HEK293 (cell line): ENCODE measurements around the gene CAT.

Experiments
- CTCF ChIA-PET: fragments of 350-600 bp; formaldehyde crosslinking; extraction: SDS; loops from one replicate; lab custom pipeline; 2021; ENCODE audit warnings: antibody characterized with exemption; lab: Yijun Ruan, JAX
- POLR2A ChIA-PET: fragments of 300-600 bp; formaldehyde crosslinking; extraction: SDS; loops from one replicate; lab custom pipeline; 2020; ENCODE audit warnings: antibody characterized with exemption, inconsistent platforms; lab: Yijun Ruan, JAX
- H3K27ac ChIP-seq: fragments of 200-500 bp; sonication (Bioruptor generic); 2 replicates; pipeline ENCODE4 v1.5.1; 2014; ENCODE audit warnings: low read depth, low read length, control low read depth, inconsistent platforms; ENCODE audit errors: extremely low read depth
- H3K36me3 ChIP-seq, 2 experiments: fragments of 200-500 bp in 1 of 2; sonication (Bioruptor generic) in 1 of 2; 1 replicate in 1 of 2; 2 replicates in 1 of 2; pipeline ENCODE4 v1.5.1; 2014 to 2017; ENCODE audit warnings: inconsistent platforms in 2 of 2, low read length in 2 of 2; ENCODE audit not compliant: control insufficient read depth in 2 of 2, insufficient read depth in 1 of 2
- H3K4me1 ChIP-seq: fragments of 200-500 bp; sonication (Bioruptor generic); 2 replicates; pipeline ENCODE4 v1.5.1; 2014; ENCODE audit warnings: mild to moderate bottlenecking, low read length, inconsistent platforms; ENCODE audit not compliant: control insufficient read depth, insufficient read depth
- H3K4me3 ChIP-seq: 2 replicates; pipeline ENCODE4 v1.5.1; 2011; ENCODE audit warnings: low read depth, mild to moderate bottlenecking, control low read depth, low read length, moderate library complexity
- H3K9me3 ChIP-seq: fragments of 200-500 bp; sonication (Bioruptor generic); 2 replicates; pipeline ENCODE4 v1.5.1; 2014; ENCODE audit warnings: low read depth, low read length, inconsistent platforms; ENCODE audit not compliant: control insufficient read depth, insufficient read depth
- KLF7 ChIP-seq: fragments of 450-650 bp; formaldehyde crosslinking; IDR thresholded peaks from 2 replicates; pipeline ENCODE4 v1.5.1; 2016; ENCODE audit warnings: missing biosample characterization, missing genetic modification characterization, borderline replicate concordance
- OSR2 ChIP-seq: fragments of 450-650 bp; formaldehyde crosslinking; IDR thresholded peaks from 2 replicates; pipeline ENCODE4 v1.5.1; 2016; ENCODE audit warnings: missing biosample characterization, missing genetic modification characterization
- SCRT1 ChIP-seq: fragments of 450-650 bp; formaldehyde crosslinking; IDR thresholded peaks from 2 replicates; pipeline ENCODE4 v1.5.1; 2016; ENCODE audit warnings: missing biosample characterization, missing genetic modification characterization, borderline replicate concordance
- SCRT2 ChIP-seq: fragments of 450-650 bp; formaldehyde crosslinking; IDR thresholded peaks from 2 replicates; pipeline ENCODE4 v1.5.1; 2016; ENCODE audit warnings: missing biosample characterization, missing genetic modification characterization
- SP2 ChIP-seq: fragments of 450-650 bp; formaldehyde crosslinking; IDR thresholded peaks from 2 replicates; pipeline ENCODE4 v1.5.1; 2016; ENCODE audit warnings: missing biosample characterization, missing genetic modification characterization
- YY2 ChIP-seq: fragments of 450-650 bp; formaldehyde crosslinking; IDR thresholded peaks from 2 replicates; pipeline ENCODE4 v1.5.1; 2016; ENCODE audit warnings: missing biosample characterization, missing genetic modification characterization
- ZBTB21 ChIP-seq: fragments of 450-650 bp; formaldehyde crosslinking; IDR thresholded peaks from 2 replicates; pipeline ENCODE4 v1.5.1; 2017; ENCODE audit warnings: missing biosample characterization, missing genetic modification characterization
- ZEB2 ChIP-seq: fragments of 450-650 bp; formaldehyde crosslinking; IDR thresholded peaks from 2 replicates; pipeline ENCODE4 v1.5.1; 2016; ENCODE audit warnings: missing biosample characterization, missing genetic modification characterization
- ZFP37 ChIP-seq: fragments of 450-650 bp; formaldehyde crosslinking; IDR thresholded peaks from 2 replicates; pipeline ENCODE4 v1.5.1; 2016; ENCODE audit warnings: missing biosample characterization, missing genetic modification characterization
- ZFP41 ChIP-seq: fragments of 450-650 bp; formaldehyde crosslinking; IDR thresholded peaks from 2 replicates; pipeline ENCODE4 v1.5.1; 2016; ENCODE audit warnings: missing biosample characterization, missing genetic modification characterization, borderline replicate concordance
- ZNF146 ChIP-seq: fragments of 450-650 bp; formaldehyde crosslinking; IDR thresholded peaks from 2 replicates; pipeline ENCODE4 v1.5.1; 2016; ENCODE audit warnings: missing biosample characterization, missing genetic modification characterization
- ZNF155 ChIP-seq: fragments of 450-650 bp; formaldehyde crosslinking; IDR thresholded peaks from 2 replicates; pipeline ENCODE4 v1.5.1; 2016; ENCODE audit warnings: missing biosample characterization, missing genetic modification characterization
- ZNF16 ChIP-seq: fragments of 450-650 bp; formaldehyde crosslinking; IDR thresholded peaks from 2 replicates; pipeline ENCODE4 v1.5.1; 2016; ENCODE audit warnings: low read depth, missing biosample characterization, missing genetic modification characterization
- ZNF169 ChIP-seq: fragments of 450-650 bp; formaldehyde crosslinking; IDR thresholded peaks from 2 replicates; pipeline ENCODE4 v1.5.1; 2016; ENCODE audit warnings: missing biosample characterization, missing genetic modification characterization
- ZNF350 ChIP-seq: fragments of 450-650 bp; formaldehyde crosslinking; IDR thresholded peaks from 2 replicates; pipeline ENCODE4 v1.5.0; 2017; ENCODE audit warnings: missing biosample characterization, mild to moderate bottlenecking, missing genetic modification characterization
- ZNF423 ChIP-seq: fragments of 450-650 bp; formaldehyde crosslinking; IDR thresholded peaks from 2 replicates; pipeline ENCODE4 v1.5.1; 2016; ENCODE audit warnings: missing biosample characterization, missing genetic modification characterization
- ZNF544 ChIP-seq: fragments of 450-650 bp; formaldehyde crosslinking; IDR thresholded peaks from 2 replicates; pipeline ENCODE4 v1.5.0; 2017; ENCODE audit warnings: missing biosample characterization, missing genetic modification characterization
- ZNF548 ChIP-seq: fragments of 450-650 bp; formaldehyde crosslinking; IDR thresholded peaks from 2 replicates; pipeline ENCODE4 v1.5.1; 2016; ENCODE audit warnings: missing biosample characterization, missing genetic modification characterization
- ZNF610 ChIP-seq: fragments of 450-650 bp; formaldehyde crosslinking; IDR thresholded peaks from 2 replicates; pipeline ENCODE4 v1.5.1; 2016; ENCODE audit warnings: missing biosample characterization, missing genetic modification characterization, borderline replicate concordance
- ZNF624 ChIP-seq: fragments of 450-650 bp; formaldehyde crosslinking; IDR thresholded peaks from 2 replicates; pipeline ENCODE4 v1.5.1; 2017; ENCODE audit warnings: missing biosample characterization, missing genetic modification characterization
- ZNF626 ChIP-seq: fragments of 450-650 bp; sonication (Bioruptor Pico); formaldehyde crosslinking; IDR thresholded peaks from 2 replicates; pipeline ENCODE4 v1.5.1; 2018; ENCODE audit warnings: missing biosample characterization, missing genetic modification characterization, inconsistent platforms
- ZNF707 ChIP-seq: fragments of 450-650 bp; formaldehyde crosslinking; IDR thresholded peaks from 2 replicates; pipeline ENCODE4 v1.5.1; 2016; ENCODE audit warnings: missing biosample characterization, missing genetic modification characterization
- ZSCAN30 ChIP-seq: fragments of 450-650 bp; IDR thresholded peaks from 2 replicates; pipeline ENCODE4 v1.5.1; 2018; ENCODE audit warnings: missing biosample characterization, mild to moderate bottlenecking, missing genetic modification characterization, moderate library complexity
- TF ChIP-seq, protein P1 (sequence below): fragments of 450-650 bp; formaldehyde crosslinking; IDR thresholded peaks from 2 replicates; pipeline ENCODE4 v1.5.1; 2016; ENCODE audit warnings: missing biosample characterization, missing genetic modification characterization
- TF ChIP-seq, protein P2 (sequence below): fragments of 450-650 bp; formaldehyde crosslinking; IDR thresholded peaks from 2 replicates; pipeline ENCODE4 v1.5.1; 2016; ENCODE audit warnings: missing biosample characterization, missing genetic modification characterization
- TF ChIP-seq, protein P3 (sequence below): fragments of 450-650 bp; formaldehyde crosslinking; IDR thresholded peaks from 2 replicates; pipeline ENCODE4 v1.5.1; 2016; ENCODE audit warnings: missing biosample characterization, missing genetic modification characterization
- TF ChIP-seq, protein P4 (sequence below): fragments of 450-650 bp; formaldehyde crosslinking; IDR thresholded peaks from 2 replicates; pipeline ENCODE4 v1.5.1; 2016; ENCODE audit warnings: missing biosample characterization, missing genetic modification characterization
- TF ChIP-seq, protein P5 (sequence below): sonication (generic); formaldehyde crosslinking; IDR thresholded peaks from 2 replicates; pipeline ENCODE4 v1.8.1; 2022; ENCODE audit warnings: mild to moderate bottlenecking, moderate library complexity, missing genetic modification reagents
- TF ChIP-seq, protein P6 (sequence below): fragments of 450-650 bp; IDR thresholded peaks from 2 replicates; pipeline ENCODE4 v1.5.1; 2018; ENCODE audit warnings: missing biosample characterization, missing genetic modification characterization

The CAT gene

DNA sequence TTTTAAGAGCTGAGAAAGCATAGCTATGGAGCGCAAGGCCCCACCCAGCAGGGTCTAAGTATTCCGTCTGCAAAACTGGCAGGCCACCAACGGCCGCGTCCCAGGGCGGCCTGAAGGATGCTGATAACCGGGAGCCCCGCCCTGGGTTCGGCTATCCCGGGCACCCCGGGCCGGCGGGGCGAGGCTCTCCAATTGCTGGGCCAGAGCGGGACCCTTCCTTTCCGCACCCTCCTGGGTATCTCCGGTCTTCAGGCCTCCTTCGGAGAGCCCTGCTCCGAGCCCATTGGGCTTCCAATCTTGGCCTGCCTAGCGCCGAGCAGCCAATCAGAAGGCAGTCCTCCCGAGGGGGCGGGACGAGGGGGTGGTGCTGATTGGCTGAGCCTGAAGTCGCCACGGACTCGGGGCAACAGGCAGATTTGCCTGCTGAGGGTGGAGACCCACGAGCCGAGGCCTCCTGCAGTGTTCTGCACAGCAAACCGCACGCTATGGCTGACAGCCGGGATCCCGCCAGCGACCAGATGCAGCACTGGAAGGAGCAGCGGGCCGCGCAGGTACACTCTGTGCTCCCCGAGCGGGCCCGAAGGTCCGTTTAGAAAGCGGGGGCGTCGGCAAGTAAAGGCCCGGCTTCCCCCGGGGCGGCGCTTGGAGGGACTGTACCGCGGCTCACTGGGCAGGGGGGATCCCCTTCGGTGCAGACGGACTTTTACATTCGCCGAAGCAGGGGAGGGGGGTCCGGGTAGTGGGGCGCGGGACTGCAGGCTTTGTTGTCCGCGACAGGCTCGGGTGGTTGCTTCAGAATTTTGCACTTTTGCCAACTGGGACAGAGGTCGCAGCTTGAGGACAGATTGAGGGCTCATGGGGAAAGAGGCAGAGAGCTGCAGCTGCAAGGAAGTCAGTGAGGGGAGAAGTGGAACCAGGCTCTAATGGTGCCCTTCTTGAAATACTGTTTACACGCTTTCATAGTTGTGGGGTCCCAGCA, at the start of gene CAT:
CAT (plus strand) TSS at position 406 of the 979 bp plus-strand sequence; CDS start at position 486, 80 bp downstream.
- ChIA-PET POLR2A (interaction anchor here (0.8 to 1.4 kb wide), 3 partner anchors 12 to 81 kb away, joined by 3 to 4 read pairs (median 3); partner anchors contain the start of gene ABTB2), CTCF (interaction anchor here (0.6 to 1.3 kb wide), 3 partner anchors 9 to 54 kb away, joined by 3 to 4 read pairs (median 4); no protein-coding TSS in a partner anchor)
- Histone ChIP-seq H3K4me3 (peak within 1 kb of the TSS; percentile 70), H3K4me1 (no peaks in the 10 kb centered on the region), H3K9me3 (no peaks in the 10 kb centered on the region), H3K27ac (peak within 1 kb of the TSS; percentile 77), H3K36me3 (no peaks in the 10 kb centered on the region)
- TF ChIP-seq OSR2 (tag by site-specific recombination) (no peak), SCRT2 (tag by site-specific recombination) (peak; percentile 99), ZFP37 (tag by site-specific recombination) (0 out of 2 replicates have a peak, but pooled peaks have one; percentile 50), YY2 (tag by site-specific recombination) (0 out of 2 replicates have a peak, but pooled peaks have one; percentile 32), KLF7 (tag by site-specific recombination) (no peak; the same call in 1 of the 2 replicates), ZNF707 (tag by site-specific recombination) (no peak), ZNF548 (tag by site-specific recombination) (0 out of 2 replicates have a peak, but pooled peaks have one; percentile 27), ZNF624 (tag by site-specific recombination) (peak; percentile 91), ZNF544 (tag by site-specific recombination) (no peak), ZNF146 (tag by site-specific recombination) (no peak), ZNF350 (tag by site-specific recombination) (no peak), ZSCAN30 (tag by site-specific recombination) (peak; percentile 97), ZNF169 (tag by site-specific recombination) (no peak), ZNF16 (tag by site-specific recombination) (peak; percentile 28; the same call in 1 of the 2 replicates), ZEB2 (tag by site-specific recombination) (peak; percentile 72), ZNF155 (tag by site-specific recombination) (no peak), ZNF626 (tag by site-specific recombination) (no peak), SP2 (tag by site-specific recombination) (peak; percentile 94), ZNF610 (tag by site-specific recombination) (0 out of 2 replicates have a peak, but pooled peaks have one; percentile 47), ZNF423 (0 out of 2 replicates have a peak, but pooled peaks have one; percentile 18), SCRT1 (tag by site-specific recombination) (peak; percentile 95), ZFP41 (no peak), ZBTB21 (tag by site-specific recombination) (0 out of 2 replicates have a peak, but pooled peaks have one; percentile 14)
- TF ChIP-seq, protein P1, sequence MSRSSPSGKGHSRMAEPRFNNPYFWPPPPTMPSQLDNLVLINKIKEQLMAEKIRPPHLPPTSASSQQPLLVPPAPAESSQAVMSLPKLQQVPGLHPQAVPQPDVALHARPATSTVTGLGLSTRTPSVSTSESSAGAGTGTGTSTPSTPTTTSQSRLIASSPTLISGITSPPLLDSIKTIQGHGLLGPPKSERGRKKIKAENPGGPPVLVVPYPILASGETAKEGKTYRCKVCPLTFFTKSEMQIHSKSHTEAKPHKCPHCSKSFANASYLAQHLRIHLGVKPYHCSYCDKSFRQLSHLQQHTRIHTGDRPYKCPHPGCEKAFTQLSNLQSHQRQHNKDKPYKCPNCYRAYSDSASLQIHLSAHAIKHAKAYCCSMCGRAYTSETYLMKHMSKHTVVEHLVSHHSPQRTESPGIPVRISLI (tag by site-specific recombination), result no peak
- TF ChIP-seq, protein P2, sequence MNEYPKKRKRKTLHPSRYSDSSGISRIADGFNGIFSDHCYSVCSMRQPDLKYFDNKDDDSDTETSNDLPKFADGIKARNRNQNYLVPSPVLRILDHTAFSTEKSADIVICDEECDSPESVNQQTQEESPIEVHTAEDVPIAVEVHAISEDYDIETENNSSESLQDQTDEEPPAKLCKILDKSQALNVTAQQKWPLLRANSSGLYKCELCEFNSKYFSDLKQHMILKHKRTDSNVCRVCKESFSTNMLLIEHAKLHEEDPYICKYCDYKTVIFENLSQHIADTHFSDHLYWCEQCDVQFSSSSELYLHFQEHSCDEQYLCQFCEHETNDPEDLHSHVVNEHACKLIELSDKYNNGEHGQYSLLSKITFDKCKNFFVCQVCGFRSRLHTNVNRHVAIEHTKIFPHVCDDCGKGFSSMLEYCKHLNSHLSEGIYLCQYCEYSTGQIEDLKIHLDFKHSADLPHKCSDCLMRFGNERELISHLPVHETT (tag by site-specific recombination), result 0 out of 2 replicates have a peak, but pooled peaks have one; percentile 53
- TF ChIP-seq, protein P3, sequence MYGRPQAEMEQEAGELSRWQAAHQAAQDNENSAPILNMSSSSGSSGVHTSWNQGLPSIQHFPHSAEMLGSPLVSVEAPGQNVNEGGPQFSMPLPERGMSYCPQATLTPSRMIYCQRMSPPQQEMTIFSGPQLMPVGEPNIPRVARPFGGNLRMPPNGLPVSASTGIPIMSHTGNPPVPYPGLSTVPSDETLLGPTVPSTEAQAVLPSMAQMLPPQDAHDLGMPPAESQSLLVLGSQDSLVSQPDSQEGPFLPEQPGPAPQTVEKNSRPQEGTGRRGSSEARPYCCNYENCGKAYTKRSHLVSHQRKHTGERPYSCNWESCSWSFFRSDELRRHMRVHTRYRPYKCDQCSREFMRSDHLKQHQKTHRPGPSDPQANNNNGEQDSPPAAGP (tag by site-specific recombination), result no peak
- TF ChIP-seq, protein P4, sequence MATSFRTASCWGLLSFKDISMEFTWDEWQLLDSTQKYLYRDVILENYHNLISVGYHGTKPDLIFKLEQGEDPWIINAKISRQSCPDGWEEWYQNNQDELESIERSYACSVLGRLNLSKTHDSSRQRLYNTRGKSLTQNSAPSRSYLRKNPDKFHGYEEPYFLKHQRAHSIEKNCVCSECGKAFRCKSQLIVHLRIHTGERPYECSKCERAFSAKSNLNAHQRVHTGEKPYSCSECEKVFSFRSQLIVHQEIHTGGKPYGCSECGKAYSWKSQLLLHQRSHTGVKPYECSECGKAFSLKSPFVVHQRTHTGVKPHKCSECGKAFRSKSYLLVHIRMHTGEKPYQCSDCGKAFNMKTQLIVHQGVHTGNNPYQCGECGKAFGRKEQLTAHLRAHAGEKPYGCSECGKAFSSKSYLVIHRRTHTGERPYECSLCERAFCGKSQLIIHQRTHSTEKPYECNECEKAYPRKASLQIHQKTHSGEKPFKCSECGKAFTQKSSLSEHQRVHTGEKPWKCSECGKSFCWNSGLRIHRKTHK, result no peak
- TF ChIP-seq, protein P5, sequence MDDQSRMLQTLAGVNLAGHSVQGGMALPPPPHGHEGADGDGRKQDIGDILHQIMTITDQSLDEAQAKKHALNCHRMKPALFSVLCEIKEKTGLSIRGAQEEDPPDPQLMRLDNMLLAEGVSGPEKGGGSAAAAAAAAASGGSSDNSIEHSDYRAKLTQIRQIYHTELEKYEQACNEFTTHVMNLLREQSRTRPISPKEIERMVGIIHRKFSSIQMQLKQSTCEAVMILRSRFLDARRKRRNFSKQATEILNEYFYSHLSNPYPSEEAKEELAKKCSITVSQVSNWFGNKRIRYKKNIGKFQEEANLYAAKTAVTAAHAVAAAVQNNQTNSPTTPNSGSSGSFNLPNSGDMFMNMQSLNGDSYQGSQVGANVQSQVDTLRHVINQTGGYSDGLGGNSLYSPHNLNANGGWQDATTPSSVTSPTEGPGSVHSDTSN (CRISPR knock-in tag), result peak; percentile 82
- TF ChIP-seq, protein P6, sequence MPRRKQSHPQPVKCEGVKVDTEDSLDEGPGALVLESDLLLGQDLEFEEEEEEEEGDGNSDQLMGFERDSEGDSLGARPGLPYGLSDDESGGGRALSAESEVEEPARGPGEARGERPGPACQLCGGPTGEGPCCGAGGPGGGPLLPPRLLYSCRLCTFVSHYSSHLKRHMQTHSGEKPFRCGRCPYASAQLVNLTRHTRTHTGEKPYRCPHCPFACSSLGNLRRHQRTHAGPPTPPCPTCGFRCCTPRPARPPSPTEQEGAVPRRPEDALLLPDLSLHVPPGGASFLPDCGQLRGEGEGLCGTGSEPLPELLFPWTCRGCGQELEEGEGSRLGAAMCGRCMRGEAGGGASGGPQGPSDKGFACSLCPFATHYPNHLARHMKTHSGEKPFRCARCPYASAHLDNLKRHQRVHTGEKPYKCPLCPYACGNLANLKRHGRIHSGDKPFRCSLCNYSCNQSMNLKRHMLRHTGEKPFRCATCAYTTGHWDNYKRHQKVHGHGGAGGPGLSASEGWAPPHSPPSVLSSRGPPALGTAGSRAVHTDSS, result no peak
